Subcutaneous abdominal adipose tissue (tissue), 5 donors: ENCODE measurements around the gene LOXL4.

ENCODE experiments used
- H3K27ac ChIP-seq: one replicate; pipeline ENCODE4 v1.7.0; 2013; ENCODE audit warnings: low read depth, mild to moderate bottlenecking, inconsistent platforms, low read length, moderate library complexity
- H3K27me3 ChIP-seq, 5 donors: one replicate each; pipeline ENCODE4 v1.7.0; 2013; ENCODE audit warnings: low read length in 5 of 5, inconsistent platforms in 1 of 5; ENCODE audit not compliant: control insufficient read depth in 5 of 5, insufficient read depth in 4 of 5
- H3K36me3 ChIP-seq, 5 donors: one replicate each; pipeline ENCODE4 v1.7.0; 2013; ENCODE audit warnings: low read length in 5 of 5; ENCODE audit not compliant: control insufficient read depth in 5 of 5, insufficient read depth in 5 of 5
- H3K4me1 ChIP-seq, 5 donors: one replicate each; pipeline ENCODE4 v1.7.0; 2013; ENCODE audit warnings: low read length in 5 of 5, mild to moderate bottlenecking in 3 of 5, moderate library complexity in 1 of 5; ENCODE audit not compliant: control insufficient read depth in 5 of 5, insufficient read depth in 5 of 5
- H3K4me3 ChIP-seq, 5 donors: one replicate each; pipeline ENCODE4 v1.7.0; 2013; ENCODE audit warnings: low read length in 5 of 5, low read depth in 1 of 5
- H3K9ac ChIP-seq, 5 donors: one replicate each; pipeline ENCODE4 v1.7.0; 2013; ENCODE audit warnings: low read length in 5 of 5, mild to moderate bottlenecking in 4 of 5, moderate library complexity in 3 of 5
- H3K9me3 ChIP-seq, 5 donors: one replicate each; pipeline ENCODE4 v1.7.0; 2013; ENCODE audit warnings: low read length in 5 of 5; ENCODE audit not compliant: control insufficient read depth in 5 of 5
- donor health status: healthy.
- donor health status: healthy.
- donor health status: healthy.
- donor health status: healthy.
- donor health status: healthy.

LOXL4 gene

DNA sequence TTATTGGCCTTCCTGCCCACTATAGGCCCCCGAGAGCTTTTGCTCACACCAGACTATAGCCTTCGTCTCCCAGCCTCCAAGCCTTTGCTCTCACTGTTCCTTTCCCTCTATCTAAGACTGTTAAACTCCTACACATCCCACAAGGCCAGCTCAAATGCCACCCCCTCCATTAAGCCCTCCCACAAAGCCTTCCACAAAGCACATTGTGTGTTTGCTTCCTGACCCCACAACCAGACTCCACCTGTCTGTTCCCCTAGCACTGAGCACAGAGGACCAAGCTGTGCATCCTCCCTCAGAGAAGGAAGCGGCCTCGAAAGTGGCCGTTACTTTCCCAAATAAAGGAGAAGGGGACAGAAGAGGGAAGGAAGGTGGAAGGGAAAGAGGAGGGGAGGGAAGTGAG, 1.3 kb downstream of the LOXL4 start:
- peaks cover 0 to 3% (median 0%) of the 10 kb centered on the region in 5 donors for H3K27me3 ChIP-seq
- peaks cover 0 to 38% (median 27%) of the 10 kb centered on the region in 5 donors for H3K4me1 ChIP-seq
- peak overlapping the region; percentile 70 for H3K27ac ChIP-seq
- peak overlapping the region in 1 of 5 donors; percentile 63 for H3K4me3 ChIP-seq
- H3K9ac ChIP-seq = no peak overlapping the region
- peaks cover 0 to 5% (median 3%) of the 10 kb centered on the region in 5 donors for H3K36me3 ChIP-seq
- no peaks in the 10 kb centered on the region for H3K9me3 ChIP-seq

- Histone ChIP-seq H3K4me1 (peaks cover under 1 to 38% (median 27%) of the 10 kb centered on the region in 5 donors), H3K27ac (no peak overlapping the region), H3K9me3 (no peaks in the 10 kb centered on the region), H3K36me3 (peaks cover 0 to 6% (median 3%) of the 10 kb centered on the region in 5 donors), H3K27me3 (peaks cover 0 to 3% (median 0%) of the 10 kb centered on the region in 5 donors), H3K9ac (no peak overlapping the region), H3K4me3 (no peak overlapping the region)
These were observed 2.3 kb downstream of the LOXL4 start for GRCh38 chr10:98265403-98266378.

DNA sequence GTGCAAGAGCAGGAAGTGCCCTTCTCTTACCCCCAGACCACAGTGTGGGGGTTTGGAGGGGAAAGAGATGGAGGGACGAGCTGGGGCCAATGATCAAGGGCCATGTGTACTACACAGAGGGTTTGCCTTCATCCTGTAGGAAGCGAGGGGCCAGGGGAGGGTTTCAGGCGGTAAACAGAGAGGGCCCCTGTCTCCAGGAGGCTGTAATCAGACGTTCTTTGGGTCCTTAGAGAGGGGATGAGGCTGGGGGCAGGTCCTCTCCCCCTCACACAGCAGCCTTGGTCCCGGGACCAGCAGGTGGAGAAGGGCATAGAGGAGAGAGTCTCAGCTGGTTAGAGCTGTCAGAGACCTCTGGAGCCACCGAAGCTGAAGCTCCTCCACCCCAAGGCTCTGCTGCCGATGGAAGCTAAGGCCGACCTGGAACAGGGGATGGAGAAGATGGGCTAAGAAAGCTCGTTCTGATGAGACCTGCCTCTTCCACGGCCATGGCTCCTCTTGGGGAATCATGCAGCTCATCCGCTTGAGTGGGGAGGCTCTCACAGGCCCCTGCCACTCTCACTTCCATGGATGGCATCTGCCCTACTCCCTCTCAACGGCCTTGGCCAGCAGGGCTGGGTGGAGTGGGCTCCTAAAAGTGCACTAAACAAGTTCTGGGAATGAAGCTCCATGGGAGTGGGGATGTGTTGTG, 3.5 kb downstream of the LOXL4 start:
- Histone ChIP-seq H3K27me3 (peaks cover 0 to 3% (median 0%) of the 10 kb centered on the region in 5 donors), H3K27ac (no peak overlapping the region), H3K4me3 (no peak overlapping the region), H3K9me3 (no peaks in the 10 kb centered on the region), H3K4me1 (peaks cover 2 to 31% (median 21%) of the 10 kb centered on the region in 5 donors), H3K36me3 (peaks cover 0 to 7% (median 3%) of the 10 kb centered on the region in 5 donors), H3K9ac (no peak overlapping the region)

DNA sequence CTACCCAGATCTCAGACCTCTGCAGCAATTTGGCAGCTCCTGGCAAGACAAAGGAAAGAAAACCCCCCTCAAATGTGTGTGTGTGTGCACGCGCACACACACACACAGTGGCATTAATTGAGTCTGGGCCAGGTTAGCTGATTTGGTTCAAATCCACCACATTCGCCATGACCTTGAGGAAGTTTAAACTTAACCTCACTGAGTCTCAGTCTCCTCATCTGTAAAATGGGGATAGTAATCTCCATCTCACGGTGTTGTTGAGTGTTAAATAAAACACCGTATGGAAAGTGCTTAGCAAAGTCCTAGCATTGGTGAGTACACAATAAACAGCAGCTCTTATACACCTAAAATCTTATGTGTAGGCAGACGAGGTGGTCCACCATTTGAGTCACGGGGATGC, 4.9 kb downstream of the LOXL4 start:
- Histone ChIP-seq H3K4me3 (no peak overlapping the region), H3K9ac (no peak overlapping the region), H3K36me3 (peaks cover 0 to 7% (median 5%) of the 10 kb centered on the region in 5 donors), H3K27me3 (peaks cover 0 to 3% (median 0%) of the 10 kb centered on the region in 5 donors), H3K27ac (no peak overlapping the region), H3K4me1 (peaks cover 2 to 19% (median 13%) of the 10 kb centered on the region in 5 donors), H3K9me3 (no peaks in the 10 kb centered on the region)

DNA sequence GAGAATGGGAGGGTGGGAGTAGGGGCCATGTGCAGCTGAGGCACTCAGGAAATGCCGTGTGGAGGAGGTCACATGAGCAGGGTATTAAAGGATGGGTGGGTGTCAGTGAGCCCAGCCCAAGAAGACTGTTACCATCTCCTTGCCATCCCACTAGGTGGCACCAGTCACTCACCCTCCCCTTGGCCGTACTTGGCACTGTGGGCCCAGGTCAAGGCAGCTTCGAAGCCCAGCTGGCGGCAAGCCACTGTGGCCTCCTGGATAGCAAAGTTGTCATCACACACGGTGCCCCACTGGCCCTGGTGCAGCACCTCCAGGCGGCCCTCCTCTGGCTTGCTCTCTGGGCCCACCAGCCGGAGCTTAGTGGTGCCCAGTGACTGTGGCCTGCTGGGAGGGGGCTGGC, 5.4 kb downstream of the LOXL4 start:
- Histone ChIP-seq H3K4me3 (no peak overlapping the region), H3K27me3 (peaks cover 0 to under 1% (median 0%) of the 10 kb centered on the region in 5 donors), H3K27ac (no peak overlapping the region), H3K4me1 (peaks cover 2 to 15% (median 10%) of the 10 kb centered on the region in 5 donors), H3K36me3 (peaks cover 0 to 7% (median 5%) of the 10 kb centered on the region in 5 donors), H3K9me3 (no peaks in the 10 kb centered on the region), H3K9ac (no peak overlapping the region)

DNA sequence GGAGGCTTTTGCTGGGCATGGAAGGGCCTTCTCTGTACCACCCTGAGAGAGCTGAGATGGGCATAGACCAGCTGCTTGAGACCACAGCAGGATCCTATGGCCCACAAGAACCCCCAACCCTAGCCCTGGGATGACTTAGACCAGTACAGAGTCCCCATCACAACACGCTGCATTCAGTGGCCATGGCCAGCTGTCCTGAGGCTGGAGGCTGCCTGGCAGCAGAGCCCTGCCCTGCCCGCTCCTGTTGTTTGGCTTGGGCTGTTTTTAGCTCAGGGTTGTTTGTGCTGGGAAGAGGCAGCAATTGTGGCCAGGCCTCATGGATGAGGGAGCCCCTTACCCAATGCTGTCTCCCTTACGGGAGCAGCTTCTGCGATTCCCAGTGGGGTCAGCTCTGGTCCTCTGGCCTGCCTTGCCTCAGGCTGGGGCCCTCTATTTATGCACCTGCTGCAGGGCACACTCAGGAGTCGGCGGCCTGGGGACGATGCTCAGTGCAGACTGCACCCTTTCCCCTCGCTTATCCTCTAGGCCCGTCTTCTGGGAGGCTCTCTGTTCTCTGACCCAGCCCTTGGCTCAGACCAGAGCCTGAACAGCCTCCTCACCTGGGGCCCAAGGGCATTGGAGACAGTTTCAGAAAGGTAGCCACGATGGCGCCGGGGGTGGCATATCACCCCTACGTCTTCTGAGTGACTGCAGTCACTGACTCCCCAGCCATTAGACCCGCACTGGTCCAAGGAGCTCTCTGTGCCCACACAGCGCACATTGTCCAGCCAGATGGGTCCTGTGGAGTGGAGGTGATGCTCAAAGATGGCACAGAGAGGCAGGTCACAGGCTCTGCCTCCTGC, 6.3 kb downstream of the LOXL4 start:
- Histone ChIP-seq H3K9ac (no peak overlapping the region), H3K36me3 (peaks cover 0 to 11% (median 5%) of the 10 kb centered on the region in 5 donors), H3K27ac (no peak overlapping the region), H3K9me3 (no peaks in the 10 kb centered on the region), H3K4me3 (no peak overlapping the region), H3K27me3 (no peaks in the 10 kb centered on the region), H3K4me1 (peaks cover 2 to 11% (median 6%) of the 10 kb centered on the region in 5 donors)

GRCh38 chr10:98260752-98261151, 7.2 kb downstream of the LOXL4 start:
- Histone ChIP-seq H3K9ac (no peak overlapping the region), H3K27me3 (no peaks in the 10 kb centered on the region), H3K27ac (no peak overlapping the region), H3K36me3 (peaks cover 0 to 18% (median 9%) of the 10 kb centered on the region in 5 donors), H3K4me1 (peaks cover 2 to 13% (median 10%) of the 10 kb centered on the region in 5 donors), H3K9me3 (no peaks in the 10 kb centered on the region), H3K4me3 (no peak overlapping the region)

GRCh38 chr10:98260350-98260749, 7.6 kb downstream of the LOXL4 start:
- Histone ChIP-seq H3K9me3 (no peaks in the 10 kb centered on the region), H3K4me1 (peaks cover 2 to 14% (median 10%) of the 10 kb centered on the region in 5 donors), H3K4me3 (no peak overlapping the region), H3K36me3 (peaks cover 0 to 22% (median 10%) of the 10 kb centered on the region in 5 donors), H3K27me3 (no peaks in the 10 kb centered on the region), H3K27ac (no peak overlapping the region), H3K9ac (no peak overlapping the region)

GRCh38 chr10:98259606-98260315, 8.2 kb downstream of the LOXL4 start:
- peaks cover 0 to 24% (median 10%) of the 10 kb centered on the region in 5 donors for H3K36me3 ChIP-seq

More at GRCh38 chr10:98259606-98260315, 8.2 kb downstream of the LOXL4 start:
- no peaks in the 10 kb centered on the region for H3K9me3 ChIP-seq
- H3K4me1 ChIP-seq = peaks cover 2 to 19% (median 10%) of the 10 kb centered on the region in 5 donors
- no peak overlapping the region for H3K9ac ChIP-seq
- no peak overlapping the region for H3K27ac ChIP-seq
- no peaks in the 10 kb centered on the region for H3K27me3 ChIP-seq
- H3K4me3 ChIP-seq = no peak overlapping the region
